PC-3 (cell line): ENCODE data around the gene SMOC2. TPM values are rescaled to one million over a fixed set of nuclear protein-coding genes. Genes with fewer than 3 reads are reported as not detected.

ENCODE experiments used
- ATAC-seq: fragments of 200-7000 bp; cut with Tn5 transposase; 2 replicates; pipeline ENCODE4 v1.9.1; 2020; ENCODE audit warnings: mild to moderate bottlenecking, moderate library complexity
- BruUV-seq: library from RNA; stranded (reverse); fragments of 400-500 nt; replicated peaks from 2 replicates; lab custom pipeline; 2021; lab: Mats Ljungman, UMichigan
- CTCF ChIA-PET: fragments of 300-600 bp; sonication (Branson Sonifier 250); formaldehyde crosslinking; loops from one replicate; lab custom pipeline; 2022; ENCODE audit warnings: antibody characterized with exemption; lab: Charles Lee
- POLR2A ChIA-PET: fragments of 300-600 bp; sonication (Branson Sonifier 250); formaldehyde crosslinking; loops from one replicate; lab custom pipeline; 2022; ENCODE audit warnings: antibody characterized with exemption; ENCODE audit not compliant: unreplicated experiment; lab: Charles Lee
- DNase-seq: peaks from one replicate; pipeline ENCODE4 v3.0.0-alpha.2; 2015
- H2AFZ ChIP-seq: fragments of 300-600 bp; sonication (generic); 2 replicates; pipeline ENCODE4 v1.6.0; 2016; ENCODE audit warnings: antibody characterized with exemption, low read length
- H3F3A ChIP-seq: fragments of 300-600 bp; sonication (generic); one replicate; pipeline ENCODE4 v1.6.0; 2017; ENCODE audit warnings: antibody characterized with exemption, low read length, control low read depth, mild to moderate bottlenecking; ENCODE audit not compliant: unreplicated experiment
- H3K27ac ChIP-seq: fragments of 300-600 bp; sonication (generic); 2 replicates; pipeline ENCODE4 v1.5.1; 2016; ENCODE audit warnings: mild to moderate bottlenecking, low read length
- H3K27me3 ChIP-seq: fragments of 300-600 bp; sonication (generic); 2 replicates; pipeline ENCODE4 v1.6.1; 2016; ENCODE audit warnings: low read length, mixed read lengths
- H3K36me3 ChIP-seq: fragments of 300-600 bp; sonication (generic); 2 replicates; pipeline ENCODE4 v1.6.1; 2016; ENCODE audit warnings: low read depth, mixed run types, low read length, mixed read lengths
- H3K4me1 ChIP-seq: fragments of 300-600 bp; sonication (generic); 2 replicates; pipeline ENCODE4 v1.5.1; 2016; ENCODE audit warnings: low read length; ENCODE audit not compliant: insufficient read depth
- H3K4me2 ChIP-seq: fragments of 300-600 bp; sonication (generic); 2 replicates; pipeline ENCODE4 v1.6.0; 2016; ENCODE audit warnings: low read length
- H3K4me3 ChIP-seq: fragments of 300-600 bp; sonication (generic); 2 replicates; pipeline ENCODE4 v1.5.1; 2016; ENCODE audit warnings: mild to moderate bottlenecking, low read length, mixed read lengths
- H3K79me2 ChIP-seq: fragments of 300-600 bp; sonication (generic); 2 replicates; pipeline ENCODE4 v1.6.1; 2017; ENCODE audit warnings: low read length, mixed read lengths
- H3K9ac ChIP-seq: fragments of 300-600 bp; sonication (generic); 2 replicates; pipeline ENCODE4 v1.6.0; 2016; ENCODE audit warnings: mild to moderate bottlenecking, low read length
- H3K9me2 ChIP-seq: fragments of 300-600 bp; sonication (generic); replicated peaks from 2 replicates; pipeline ENCODE4 v1.6.1; 2016; ENCODE audit warnings: mixed run types, low read length, mixed read lengths
- H3K9me3 ChIP-seq: fragments of 300-600 bp; sonication (generic); 2 replicates; pipeline ENCODE4 v1.6.1; 2016; ENCODE audit warnings: low read length, mixed read lengths
- H4K20me1 ChIP-seq: fragments of 300-600 bp; sonication (generic); 2 replicates; pipeline ENCODE4 v1.6.1; 2016; ENCODE audit warnings: low read length, mixed read lengths
- CTCF ChIP-seq: fragments of 300-600 bp; sonication (generic); conservative IDR thresholded peaks from 2 replicates; pipeline ENCODE4 v1.5.1; 2017; ENCODE audit warnings: antibody characterized with exemption, low read depth, mild to moderate bottlenecking, low read length
- EZH2 ChIP-seq: fragments of 300-600 bp; sonication (generic); IDR thresholded peaks from one replicate; pipeline ENCODE4 v1.6.1; 2017; ENCODE audit warnings: antibody characterized with exemption, mild to moderate bottlenecking, low read length; ENCODE audit not compliant: unreplicated experiment
- EZH2phosphoT487 ChIP-seq: fragments of 300-600 bp; sonication (generic); IDR thresholded peaks from 2 replicates; pipeline ENCODE4 v1.6.1; 2018; ENCODE audit warnings: mild to moderate bottlenecking, antibody characterized with exemption, low read length, borderline replicate concordance
- intact Hi-C: fragments of 100-400 bp; cut with micrococcal nuclease; formaldehyde crosslinking; loops from 2 replicates; pipeline ENCODE4 v1.9.0; 2023
- total RNA-seq: library from RNA; depleted of rRNA; stranded (reverse); fragments of >200 nt; gene quantifications from 2 replicates; pipeline ENCODE4 v1.2.3, GENCODE V29; 2014

SMOC2 gene
- total RNA-seq, 1 experiment from 2014 or later, result not detected

GRCh38 chr6:168417191-168417590, 23.8 kb upstream of the SMOC2 start:
- CTCF ChIA-PET, result no interaction called here
- Histone ChIP-seq H3K36me3 (no peaks in the 10 kb centered on the region), H3F3A (no peaks in the 10 kb centered on the region), H3K9ac (no peak overlapping the region), H2AFZ (no peak overlapping the region), H3K9me2 (no peaks in the 10 kb centered on the region), H4K20me1 (no peaks in the 10 kb centered on the region), H3K4me1 (no peaks in the 10 kb centered on the region), H3K4me2 (no peak overlapping the region), H3K27me3 (peaks cover 13% of the 10 kb centered on the region), H3K9me3 (no peaks in the 10 kb centered on the region), H3K27ac (no peak overlapping the region), H3K4me3 (no peak overlapping the region), H3K79me2 (no peaks in the 10 kb centered on the region)
- DNase-seq (no peak), ATAC-seq (no peak)
- intact Hi-C loops, result no loop called here
- BruUV-seq, result no TSS peak
- TF ChIP-seq EZH2phosphoT487 (no peak), EZH2 (no peak), CTCF (no peak)
- POLR2A ChIA-PET, result no interaction called here

GRCh38 chr6:168417679-168418557, 23.1 kb upstream of the SMOC2 start:
- Histone ChIP-seq H4K20me1 (no peaks in the 10 kb centered on the region), H2AFZ (no peak overlapping the region), H3K4me1 (no peaks in the 10 kb centered on the region), H3K27me3 (peaks cover 13% of the 10 kb centered on the region), H3K4me3 (no peak overlapping the region), H3K79me2 (no peaks in the 10 kb centered on the region), H3K9me2 (no peaks in the 10 kb centered on the region), H3K27ac (no peak overlapping the region), H3F3A (no peaks in the 10 kb centered on the region), H3K9me3 (no peaks in the 10 kb centered on the region), H3K9ac (no peak overlapping the region), H3K36me3 (no peaks in the 10 kb centered on the region), H3K4me2 (no peak overlapping the region)
- DNase-seq, result no peak
- CTCF ChIA-PET, result no interaction called here
- no TSS peak for BruUV-seq
- POLR2A ChIA-PET, result no interaction called here
- ATAC-seq, result no peak
- TF ChIP-seq EZH2 (no peak), EZH2phosphoT487 (no peak), CTCF (no peak)
- intact Hi-C loops, result no loop called here

GRCh38 chr6:168418711-168419121, 22.3 kb upstream of the SMOC2 start:
- ChIA-PET POLR2A (no interaction called here), CTCF (no interaction called here)
- no peaks in the 10 kb centered on the region for H3K9me2 ChIP-seq

More at GRCh38 chr6:168418711-168419121, 22.3 kb upstream of the SMOC2 start:
- TF ChIP-seq EZH2 (no peak), CTCF (no peak), EZH2phosphoT487 (no peak)
- Histone ChIP-seq H3F3A (no peaks in the 10 kb centered on the region), H4K20me1 (no peaks in the 10 kb centered on the region), H3K4me2 (no peak overlapping the region), H2AFZ (no peak overlapping the region), H3K27me3 (peaks cover 13% of the 10 kb centered on the region), H3K27ac (no peak overlapping the region), H3K9me3 (no peaks in the 10 kb centered on the region), H3K4me3 (no peak overlapping the region), H3K36me3 (no peaks in the 10 kb centered on the region), H3K79me2 (no peaks in the 10 kb centered on the region), H3K9ac (no peak overlapping the region), H3K4me1 (no peaks in the 10 kb centered on the region)
- DNase-seq (no peak), ATAC-seq (no peak)
- intact Hi-C loops, result no loop called here
- BruUV-seq, result no TSS peak
